H9 (cell line): ENCODE data around the gene KRTAP4-1. TPM values are rescaled to one million over a fixed set of nuclear protein-coding genes. Genes with fewer than 3 reads are reported as not detected.

Source experiments
- DNase-seq: peaks from one replicate; pipeline ENCODE4 v3.0.0-alpha.2; 2017
- H2AFZ ChIP-seq: one replicate; pipeline ENCODE4 v1.6.1; 2013; ENCODE audit warnings: mild to moderate bottlenecking, low read length, control low read depth, moderate library complexity
- H2AK5ac ChIP-seq: 2 replicates; pipeline ENCODE4 v1.6.1; 2013; ENCODE audit warnings: low read length, control low read depth, mixed read lengths; ENCODE audit not compliant: insufficient read length
- H2BK120ac ChIP-seq: one replicate; pipeline ENCODE4 v1.6.1; 2013; ENCODE audit warnings: low read depth, mild to moderate bottlenecking, low read length, control low read depth, inconsistent platforms; ENCODE audit not compliant: poor library complexity, severe bottlenecking
- H2BK12ac ChIP-seq: 2 replicates; pipeline ENCODE4 v1.6.1; 2013; ENCODE audit warnings: low read length, control low read depth, mixed read lengths, low read depth; ENCODE audit not compliant: insufficient read length
- H2BK15ac ChIP-seq: 2 replicates; pipeline ENCODE4 v1.6.1; 2013; ENCODE audit warnings: low read depth, low read length, control low read depth
- H2BK20ac ChIP-seq: one replicate; pipeline ENCODE4 v1.6.1; 2013; ENCODE audit warnings: low read depth, mild to moderate bottlenecking, low read length, control low read depth, inconsistent platforms; ENCODE audit not compliant: poor library complexity, severe bottlenecking
- H2BK5ac ChIP-seq: 2 replicates; pipeline ENCODE4 v1.6.1; 2013; ENCODE audit warnings: low read length, control low read depth, mixed read lengths; ENCODE audit not compliant: insufficient read length
- H3K14ac ChIP-seq: 2 replicates; pipeline ENCODE4 v1.6.1; 2013; ENCODE audit warnings: low read length, control low read depth; ENCODE audit not compliant: insufficient read depth
- H3K18ac ChIP-seq: 2 replicates; pipeline ENCODE4 v1.6.1; 2013; ENCODE audit warnings: low read depth, mild to moderate bottlenecking, mixed read lengths, low read length, control low read depth; ENCODE audit not compliant: insufficient read length
- H3K23ac ChIP-seq: 2 replicates; pipeline ENCODE4 v1.6.1; 2013; ENCODE audit warnings: low read length, control low read depth, mixed read lengths, low read depth; ENCODE audit not compliant: insufficient read length
- H3K23me2 ChIP-seq: 2 replicates; pipeline ENCODE4 v1.6.1; 2013; ENCODE audit warnings: low read depth, mild to moderate bottlenecking, mixed read lengths, low read length, control low read depth; ENCODE audit not compliant: insufficient read length, poor library complexity, severe bottlenecking
- H3K27ac ChIP-seq: 2 replicates; pipeline ENCODE4 v1.5.1; 2013; ENCODE audit warnings: low read length, control low read depth, mixed read lengths, low read depth; ENCODE audit not compliant: insufficient read length
- H3K27me3 ChIP-seq: 2 replicates; pipeline ENCODE4 v1.6.1; 2013; ENCODE audit warnings: low read length, control low read depth, inconsistent platforms; ENCODE audit not compliant: insufficient read depth
- H3K4ac ChIP-seq: 2 replicates; pipeline ENCODE4 v1.6.1; 2013; ENCODE audit warnings: low read depth, mild to moderate bottlenecking, control low read depth, inconsistent platforms, low read length, moderate library complexity
- H3K4me1 ChIP-seq: 2 replicates; pipeline ENCODE4 v1.6.1; 2013; ENCODE audit warnings: low read length, control low read depth, inconsistent platforms; ENCODE audit not compliant: insufficient read depth
- H3K4me2 ChIP-seq: 2 replicates; pipeline ENCODE4 v1.6.1; 2013; ENCODE audit warnings: low read length, control low read depth, mixed read lengths; ENCODE audit not compliant: insufficient read length, insufficient read depth
- H3K56ac ChIP-seq: 2 replicates; pipeline ENCODE4 v1.6.1; 2013; ENCODE audit warnings: low read depth, mild to moderate bottlenecking, mixed read lengths, low read length, control low read depth; ENCODE audit not compliant: insufficient read length
- H3K79me1 ChIP-seq: 2 replicates; pipeline ENCODE4 v1.6.1; 2013; ENCODE audit warnings: low read depth, mild to moderate bottlenecking, moderate library complexity, low read length, control low read depth, inconsistent platforms; ENCODE audit not compliant: insufficient read depth, poor library complexity, severe bottlenecking
- H3K79me2 ChIP-seq: 2 replicates; pipeline ENCODE4 v1.6.1; 2013; ENCODE audit warnings: low read length, control low read depth, inconsistent platforms; ENCODE audit not compliant: insufficient read depth
- H3K9ac ChIP-seq: 2 replicates; pipeline ENCODE4 v1.6.1; 2013; ENCODE audit warnings: low read length, control low read depth, mixed read lengths; ENCODE audit not compliant: insufficient read length; ENCODE audit errors: extremely low read depth
- H3K9me3 ChIP-seq: one replicate; pipeline ENCODE4 v1.6.1; 2013; ENCODE audit warnings: low read depth, low read length, inconsistent platforms; ENCODE audit not compliant: control insufficient read depth
- H3T11ph ChIP-seq: one replicate; pipeline ENCODE4 v1.6.1; 2013; ENCODE audit warnings: mild to moderate bottlenecking, low read length, control low read depth, inconsistent platforms
- H4K20me1 ChIP-seq: one replicate; pipeline ENCODE4 v1.6.1; 2013; ENCODE audit not compliant: control insufficient read depth, insufficient read length, insufficient read depth
- H4K5ac ChIP-seq: 2 replicates; pipeline ENCODE4 v1.6.1; 2013; ENCODE audit warnings: low read depth, mild to moderate bottlenecking, mixed read lengths, low read length, control low read depth; ENCODE audit not compliant: insufficient read length
- H4K8ac ChIP-seq: replicated peaks from 2 replicates; pipeline ENCODE4 v1.6.1; 2013; ENCODE audit warnings: low read length, control low read depth, mixed read lengths, low read depth; ENCODE audit not compliant: insufficient read length
- H4K91ac ChIP-seq: 2 replicates; pipeline ENCODE4 v1.6.1; 2013; ENCODE audit warnings: low read depth, mild to moderate bottlenecking, moderate library complexity, mixed read lengths, low read length, control low read depth; ENCODE audit not compliant: insufficient read length
- H3K27ac Mint-ChIP-seq, 3 experiments: 2 replicates in 2 of 3; 3 replicates in 1 of 3; pipeline ENCODE4 v1.8.0; 2020 to 2021; ENCODE audit warnings: mixed read lengths in 3 of 3, mild to moderate bottlenecking in 1 of 3, moderate library complexity in 1 of 3
- H3K27me3 Mint-ChIP-seq: 2 replicates; pipeline ENCODE4 v1.8.0; 2021; ENCODE audit warnings: low read depth, mild to moderate bottlenecking, moderate library complexity, mixed read lengths
- H3K36me3 Mint-ChIP-seq, 3 experiments: 2 replicates in 2 of 3; 3 replicates in 1 of 3; pipeline ENCODE4 v1.8.0; 2020 to 2021; ENCODE audit warnings: low read depth in 3 of 3, mixed read lengths in 3 of 3; ENCODE audit not compliant: insufficient read depth in 1 of 3
- H3K4me1 Mint-ChIP-seq, 2 experiments: 2 replicates each; pipeline ENCODE4 v1.8.0; 2020; ENCODE audit warnings: mixed read lengths in 2 of 2
- H3K4me3 Mint-ChIP-seq, 2 experiments: 2 replicates in 1 of 2; 3 replicates in 1 of 2; pipeline ENCODE4 v1.8.0; 2020 to 2021; ENCODE audit warnings: mild to moderate bottlenecking in 2 of 2, mixed read lengths in 2 of 2, moderate library complexity in 1 of 2
- H3K9me3 Mint-ChIP-seq, 2 experiments: 2 replicates in 1 of 2; 3 replicates in 1 of 2; pipeline ENCODE4 v1.8.0; 2020; ENCODE audit warnings: mild to moderate bottlenecking in 2 of 2, mixed read lengths in 2 of 2, moderate library complexity in 1 of 2
- CTCF ChIP-seq: fragments of 200-600 bp; sonication (generic); conservative IDR thresholded peaks from 3 replicates; pipeline ENCODE4 v1.8.0; 2021; ENCODE audit warnings: antibody characterized with exemption, mild to moderate bottlenecking
- WGBS: extraction: QIAGEN DNeasy Blood & Tissue Kit; methylation state at CpG from one replicate; pipeline ENCODE4 v1.1.7; 2013; ENCODE audit warnings: missing lambda C conversion rate, low lambda C conversion rate, mixed read lengths; ENCODE audit not compliant: insufficient read length; ENCODE audit errors: extremely low coverage; 5-methylcytosine and 5-hydroxymethylcytosine counted together
- total RNA-seq: library from RNA; stranded (reverse); gene quantifications from 2 replicates; pipeline ENCODE4 v1.2.1, GENCODE V29; 2021

The KRTAP4-1 gene
- total RNA-seq, 1 experiment from 2014 or later, result not detected

- no peaks in the 10 kb centered on the region for H3K27me3 ChIP-seq
- H3K23me2 ChIP-seq, result no peaks in the 10 kb centered on the region
- no peak overlapping the region for H3K56ac ChIP-seq
- no peak overlapping the region for H4K91ac ChIP-seq
- no peak overlapping the region for H4K8ac ChIP-seq
- H2BK20ac ChIP-seq, result no peak overlapping the region
- no peak overlapping the region for H3K27ac ChIP-seq
- no peaks in the 10 kb centered on the region for H3K4me1 ChIP-seq
- H3T11ph ChIP-seq, result no peak overlapping the region
- H2BK12ac ChIP-seq, result no peak overlapping the region
- no peak overlapping the region for H4K5ac ChIP-seq
- no peaks in the 10 kb centered on the region for H3K79me1 ChIP-seq
- no peak overlapping the region for H3K14ac ChIP-seq
- no peak overlapping the region for H2BK5ac ChIP-seq
- no peak overlapping the region for H2BK120ac ChIP-seq
- no peak overlapping the region for H2AK5ac ChIP-seq
- H3K4me2 ChIP-seq, result no peak overlapping the region
- H3K9me3 Mint-ChIP-seq, result no peaks in the 10 kb centered on the region
- no peak overlapping the region for H2AFZ ChIP-seq
- no peak overlapping the region for H3K4me3 Mint-ChIP-seq
- H3K18ac ChIP-seq, result no peak overlapping the region
- no peak overlapping the region for H3K4ac ChIP-seq
- H3K4me1 Mint-ChIP-seq, result peaks cover 0 to 3% of the 10 kb centered on the region in 2 experiments; a peak in 1 of 4 replicates
- no peaks in the 10 kb centered on the region for H3K79me2 ChIP-seq
- no peak overlapping the region for H3K23ac ChIP-seq
- WGBS, result no CpG with 5 or more reads among the region's 7 CpGs
- H3K27me3 Mint-ChIP-seq, result no peaks in the 10 kb centered on the region
- no peak overlapping the region for H2BK15ac ChIP-seq
- H3K9ac ChIP-seq, result no peak overlapping the region
- H3K9me3 ChIP-seq, result no peaks in the 10 kb centered on the region
- no peak for TF ChIP-seq CTCF
- H4K20me1 ChIP-seq, result no peaks in the 10 kb centered on the region
- no peak for DNase-seq
- H3K36me3 Mint-ChIP-seq, result no peaks in the 10 kb centered on the region
- H3K27ac Mint-ChIP-seq, result no peak overlapping the region
Measured at GRCh38 chr17:41163828-41164227, 20.9 kb downstream of the KRTAP4-1 start.
